ENCODE data around the gene JAZF1. TPM values are rescaled to one million over a fixed set of nuclear protein-coding genes. Genes with fewer than 3 reads are reported as not detected.

JAZF1 gene
- total and polyA plus RNA-seq, 2 of the 8 experiments (the other 6 are each of a cell fraction or from before 2014, with no cell fraction given), result 2.6 to 21.8 TPM

- TF ChIP-seq, protein P1, sequence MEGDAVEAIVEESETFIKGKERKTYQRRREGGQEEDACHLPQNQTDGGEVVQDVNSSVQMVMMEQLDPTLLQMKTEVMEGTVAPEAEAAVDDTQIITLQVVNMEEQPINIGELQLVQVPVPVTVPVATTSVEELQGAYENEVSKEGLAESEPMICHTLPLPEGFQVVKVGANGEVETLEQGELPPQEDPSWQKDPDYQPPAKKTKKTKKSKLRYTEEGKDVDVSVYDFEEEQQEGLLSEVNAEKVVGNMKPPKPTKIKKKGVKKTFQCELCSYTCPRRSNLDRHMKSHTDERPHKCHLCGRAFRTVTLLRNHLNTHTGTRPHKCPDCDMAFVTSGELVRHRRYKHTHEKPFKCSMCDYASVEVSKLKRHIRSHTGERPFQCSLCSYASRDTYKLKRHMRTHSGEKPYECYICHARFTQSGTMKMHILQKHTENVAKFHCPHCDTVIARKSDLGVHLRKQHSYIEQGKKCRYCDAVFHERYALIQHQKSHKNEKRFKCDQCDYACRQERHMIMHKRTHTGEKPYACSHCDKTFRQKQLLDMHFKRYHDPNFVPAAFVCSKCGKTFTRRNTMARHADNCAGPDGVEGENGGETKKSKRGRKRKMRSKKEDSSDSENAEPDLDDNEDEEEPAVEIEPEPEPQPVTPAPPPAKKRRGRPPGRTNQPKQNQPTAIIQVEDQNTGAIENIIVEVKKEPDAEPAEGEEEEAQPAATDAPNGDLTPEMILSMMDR (IDR thresholded peaks at IDR 0.05; ENCODE audit: control extremely low read depth in 1 of 3, insufficient read depth in 1 of 3, low read depth in 1 of 3, low read length in 3 of 3), result no peak
- TF ChIP-seq BACH1 (IDR thresholded peaks at IDR 0.05; ENCODE audit: low read length) (no peak), RFX5 (IDR thresholded peaks at IDR 0.05; ENCODE audit: borderline replicate concordance, low read depth, low read length) (no peak), HDAC6 (IDR thresholded peaks at IDR 0.05; ENCODE audit: low read depth, low read length) (no peak), PHF8 (conservative IDR thresholded peaks at IDR 0.05; ENCODE audit: low read depth, low read length) (no peak), TBP (IDR thresholded peaks at IDR 0.05; ENCODE audit: low read depth, low read length) (no peak)
Observed at GRCh38 chr7:28088901-28089714, 91.5 kb downstream of the JAZF1 start (continued).

Measured in H1 (cell line).